Stomach smooth muscle (tissue), 2 donors: ENCODE results near the gene OLFM4.

Experiments used
- H3K27ac ChIP-seq: one replicate; pipeline ENCODE4 v1.7.0; 2013; ENCODE audit warnings: mild to moderate bottlenecking, low read length, inconsistent platforms
- H3K27me3 ChIP-seq, 2 donors: one replicate each; pipeline ENCODE4 v1.7.0; 2013; ENCODE audit warnings: low read length in 2 of 2; ENCODE audit not compliant: insufficient read depth in 2 of 2, control insufficient read depth in 1 of 2
- H3K36me3 ChIP-seq, 2 donors: one replicate each; pipeline ENCODE4 v1.7.0; 2013; ENCODE audit warnings: low read length in 2 of 2; ENCODE audit not compliant: control insufficient read depth in 2 of 2, insufficient read depth in 2 of 2
- H3K4me1 ChIP-seq: one replicate; pipeline ENCODE4 v1.7.0; 2013; ENCODE audit warnings: low read length; ENCODE audit not compliant: control insufficient read depth, insufficient read depth
- H3K4me3 ChIP-seq, 2 donors: one replicate each; pipeline ENCODE4 v1.7.0; 2013; ENCODE audit warnings: low read length in 2 of 2
- H3K9ac ChIP-seq, 2 donors: one replicate each; pipeline ENCODE4 v1.7.0; 2013; ENCODE audit warnings: low read length in 2 of 2, mild to moderate bottlenecking in 1 of 2
- H3K9me3 ChIP-seq, 2 donors: one replicate each; pipeline ENCODE4 v1.7.0; 2013; ENCODE audit warnings: low read length in 2 of 2; ENCODE audit not compliant: control insufficient read depth in 2 of 2
- donor health status: healthy.
- donor health status: Pancreatic carcinoma.

OLFM4 gene

DNA sequence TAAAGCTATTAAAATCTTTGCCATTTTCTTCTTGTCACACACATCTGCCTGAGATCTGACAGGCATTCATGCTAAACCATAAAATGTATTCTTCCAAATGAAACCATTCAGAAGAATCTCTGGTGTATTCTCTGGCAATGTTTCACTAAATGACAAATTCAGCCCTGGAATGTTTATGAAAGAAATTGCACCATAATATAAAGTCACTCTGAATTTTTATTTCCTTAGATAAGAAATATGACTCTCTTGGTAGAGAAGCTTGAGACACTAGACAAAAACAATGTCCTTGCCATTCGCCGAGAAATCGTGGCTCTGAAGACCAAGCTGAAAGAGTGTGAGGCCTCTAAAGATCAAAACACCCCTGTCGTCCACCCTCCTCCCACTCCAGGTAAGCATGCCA lies 14.3 kb downstream of the OLFM4 start:
- no peaks in the 10 kb centered on the region for H3K27me3 ChIP-seq
- no peaks in the 10 kb centered on the region for H3K36me3 ChIP-seq
- no peak overlapping the region for H3K4me3 ChIP-seq
- no peaks in the 10 kb centered on the region for H3K4me1 ChIP-seq
- H3K9ac ChIP-seq: no peak overlapping the region
- no peaks in the 10 kb centered on the region for H3K9me3 ChIP-seq
- no peak overlapping the region for H3K27ac ChIP-seq

GRCh38 chr13:53043398-53043797 lies 14.8 kb downstream of the OLFM4 start:
- Histone ChIP-seq H3K27ac (no peak overlapping the region), H3K9me3 (no peaks in the 10 kb centered on the region), H3K4me1 (no peaks in the 10 kb centered on the region), H3K4me3 (no peak overlapping the region), H3K27me3 (no peaks in the 10 kb centered on the region), H3K9ac (no peak overlapping the region), H3K36me3 (no peaks in the 10 kb centered on the region)

DNA sequence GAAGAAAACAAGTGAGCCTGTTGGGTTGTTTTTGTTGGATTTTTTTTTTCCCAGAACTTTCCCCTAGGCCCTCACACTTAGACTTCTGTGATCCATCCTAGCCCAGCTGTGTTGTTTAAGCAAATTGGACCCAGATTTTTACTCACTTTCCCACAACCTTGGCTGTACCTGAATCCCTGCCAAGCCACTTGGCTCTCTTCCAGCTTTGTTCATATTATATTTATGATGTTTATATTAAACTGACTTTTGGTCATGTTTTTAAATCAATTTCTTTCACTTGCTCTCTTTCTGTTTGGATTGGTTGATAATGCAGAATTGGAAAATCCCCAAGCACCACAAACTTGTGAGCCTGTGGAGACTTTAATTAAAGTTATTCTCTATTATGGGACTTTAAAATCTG lies 16.6 kb downstream of the OLFM4 start:
- Histone ChIP-seq H3K4me1 (no peaks in the 10 kb centered on the region), H3K4me3 (no peak overlapping the region), H3K27me3 (no peaks in the 10 kb centered on the region), H3K9me3 (no peaks in the 10 kb centered on the region), H3K36me3 (no peaks in the 10 kb centered on the region), H3K27ac (no peak overlapping the region), H3K9ac (no peak overlapping the region)

GRCh38 chr13:53048880-53049279 lies 20.3 kb downstream of the OLFM4 start:
- Histone ChIP-seq H3K36me3 (no peaks in the 10 kb centered on the region), H3K27me3 (no peaks in the 10 kb centered on the region), H3K9ac (no peak overlapping the region), H3K4me3 (no peak overlapping the region), H3K4me1 (no peaks in the 10 kb centered on the region), H3K9me3 (no peaks in the 10 kb centered on the region), H3K27ac (no peak overlapping the region)

- H3K36me3 ChIP-seq: no peaks in the 10 kb centered on the region
- H3K4me3 ChIP-seq: no peak overlapping the region
- H3K27ac ChIP-seq: no peak overlapping the region
- no peak overlapping the region for H3K9ac ChIP-seq
- H3K4me1 ChIP-seq: no peaks in the 10 kb centered on the region
- H3K27me3 ChIP-seq: no peaks in the 10 kb centered on the region
- no peaks in the 10 kb centered on the region for H3K9me3 ChIP-seq
Measured at GRCh38 chr13:53050151-53050550, 21.5 kb downstream of the OLFM4 start.

GRCh38 chr13:53052675-53053074 lies 24.1 kb downstream of the OLFM4 start:
- H3K4me1 ChIP-seq: no peaks in the 10 kb centered on the region
- peaks cover 0 to 2% of the 10 kb centered on the region in 2 donors for H3K27me3 ChIP-seq
- no peak overlapping the region for H3K27ac ChIP-seq
- H3K4me3 ChIP-seq: no peak overlapping the region
- H3K9ac ChIP-seq: no peak overlapping the region
- H3K9me3 ChIP-seq: no peaks in the 10 kb centered on the region
- H3K36me3 ChIP-seq: no peaks in the 10 kb centered on the region

DNA sequence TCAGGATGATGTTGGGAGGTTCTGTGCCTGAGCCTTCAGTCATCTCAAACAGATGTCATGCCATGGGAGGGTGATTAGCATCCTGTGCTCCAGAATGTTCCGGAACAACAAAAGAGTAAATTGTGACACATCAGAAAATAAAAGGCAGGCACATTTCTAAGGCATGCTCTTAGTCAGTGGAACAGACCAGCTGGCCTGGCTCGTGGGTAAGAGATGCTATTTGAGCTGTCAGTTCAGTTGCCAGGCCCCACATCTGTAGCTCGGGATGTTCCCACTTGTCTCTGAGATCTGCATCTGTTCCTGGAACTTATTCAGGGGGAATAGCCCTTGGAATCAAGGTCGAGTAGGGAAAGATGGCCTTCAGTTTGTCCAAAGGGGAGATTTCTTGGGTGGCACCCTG lies 26.0 kb downstream of the OLFM4 start:
- H3K27me3 ChIP-seq: peaks cover 0 to 2% of the 10 kb centered on the region in 2 donors
- H3K9me3 ChIP-seq: no peaks in the 10 kb centered on the region
- H3K36me3 ChIP-seq: no peaks in the 10 kb centered on the region
- H3K27ac ChIP-seq: no peak overlapping the region
- H3K9ac ChIP-seq: no peak overlapping the region
- H3K4me1 ChIP-seq: no peaks in the 10 kb centered on the region
- no peak overlapping the region for H3K4me3 ChIP-seq

GRCh38 chr13:53058065-53058679 lies 29.6 kb downstream of the OLFM4 start:
- Histone ChIP-seq H3K36me3 (no peaks in the 10 kb centered on the region), H3K27me3 (peaks cover 0 to 4% of the 10 kb centered on the region in 2 donors), H3K9me3 (no peaks in the 10 kb centered on the region), H3K4me3 (no peak overlapping the region), H3K27ac (no peak overlapping the region), H3K9ac (no peak overlapping the region), H3K4me1 (no peaks in the 10 kb centered on the region)

DNA sequence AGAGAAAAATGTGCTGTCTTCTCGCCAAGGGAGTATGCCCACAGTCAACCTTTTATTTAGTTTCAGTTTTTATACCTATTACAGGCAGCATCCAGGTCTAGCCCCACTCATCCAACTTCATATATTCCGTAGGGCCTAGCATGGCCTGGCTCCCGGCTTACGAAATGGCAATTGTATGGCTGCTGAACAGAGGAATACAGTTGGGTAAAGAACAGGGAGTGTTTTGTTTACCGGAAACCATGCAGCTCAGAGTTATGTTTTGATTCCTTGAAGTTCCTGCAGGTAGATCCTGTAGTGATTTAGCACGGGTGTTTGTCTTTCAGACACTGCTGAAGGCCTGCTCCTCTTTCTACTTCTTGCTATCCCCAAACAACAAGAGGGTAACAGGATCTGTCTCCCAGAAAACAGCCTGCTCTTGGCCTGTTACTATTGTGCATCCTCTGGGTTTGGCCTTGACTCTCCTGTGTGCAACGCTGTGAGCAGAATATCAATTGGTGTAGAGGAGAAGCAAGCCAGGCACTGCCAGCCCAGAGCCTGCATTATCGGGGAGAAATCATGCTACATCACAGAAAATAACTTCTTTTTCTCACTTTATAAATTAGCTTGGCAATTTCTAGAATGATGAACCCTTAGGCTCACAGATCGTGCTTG lies 32.4 kb downstream of the OLFM4 start:
- Histone ChIP-seq H3K4me3 (no peak overlapping the region), H3K36me3 (no peaks in the 10 kb centered on the region), H3K4me1 (no peaks in the 10 kb centered on the region), H3K27ac (no peak overlapping the region), H3K27me3 (peaks cover 0 to 2% of the 10 kb centered on the region in 2 donors), H3K9ac (no peak overlapping the region), H3K9me3 (no peaks in the 10 kb centered on the region)

- no peak overlapping the region for H3K27ac ChIP-seq
- no peak overlapping the region for H3K4me3 ChIP-seq
Measured at GRCh38 chr13:53064731-53065130, 36.1 kb downstream of the OLFM4 start.

GRCh38 chr13:53066411-53066810 lies 37.8 kb downstream of the OLFM4 start:
- no peak overlapping the region for H3K27ac ChIP-seq
- H3K27me3 ChIP-seq: no peaks in the 10 kb centered on the region
- no peaks in the 10 kb centered on the region for H3K4me1 ChIP-seq
- H3K4me3 ChIP-seq: no peak overlapping the region
- no peaks in the 10 kb centered on the region for H3K9me3 ChIP-seq
- H3K9ac ChIP-seq: no peak overlapping the region
- no peaks in the 10 kb centered on the region for H3K36me3 ChIP-seq

More at GRCh38 chr13:53064731-53065130, 36.1 kb downstream of the OLFM4 start:
- Histone ChIP-seq H3K4me1 (no peaks in the 10 kb centered on the region), H3K36me3 (no peaks in the 10 kb centered on the region), H3K9ac (no peak overlapping the region), H3K27me3 (peaks cover 0 to 2% of the 10 kb centered on the region in 2 donors), H3K9me3 (no peaks in the 10 kb centered on the region)
